Measurements from ENCODE around the gene ERRFI1. TPM values are rescaled to one million over a fixed set of nuclear protein-coding genes. Genes with fewer than 3 reads are reported as not detected.
"Not testable (repeated sequence)": the region's sequence is repeated elsewhere in the genome, so short reads cannot be mapped to it uniquely, and the experiment has no call there.

The ERRFI1 gene
- total RNA-seq, 1 experiment from 2014 or later: 44.6 TPM

- ChIA-PET POLR2A (interaction anchor here (1.1 kb wide), 1 partner anchor 19 kb away, joined by 3 read pairs; no protein-coding TSS in a partner anchor), CTCF (interaction anchor here (0.7 kb wide), 1 partner anchor 107 kb away, joined by 5 read pairs; no protein-coding TSS in a partner anchor)
- Mint-ChIP-seq H3K4me1 (0 out of 2 replicates have a peak, but pooled peaks cover 3% of the 10 kb centered on the region), H3K36me3 (no peaks in the 10 kb centered on the region), H3K4me3 (no peak overlapping the region), H3K9me3 (no peaks in the 10 kb centered on the region), H3K27ac (no peak overlapping the region), H3K27me3 (ENCODE audit: low read depth) (no peaks in the 10 kb centered on the region)
- no peak for TF ChIP-seq HMGXB4 (CRISPR knock-in tag; IDR thresholded peaks at IDR 0.05)
- no peak for TF ChIP-seq SMAD3 (CRISPR knock-in tag; IDR thresholded peaks at IDR 0.05; ENCODE audit: borderline replicate concordance)
- TF ChIP-seq ETV6 (CRISPR knock-in tag; IDR thresholded peaks at IDR 0.05): no peak
- no peak for TF ChIP-seq FOXJ3 (CRISPR knock-in tag; IDR thresholded peaks at IDR 0.05; ENCODE audit: borderline replicate concordance)
- TF ChIP-seq ZNF425 (CRISPR knock-in tag; conservative IDR thresholded peaks at IDR 0.05): no peak
- no peak for TF ChIP-seq CREB1 (CRISPR knock-in tag; IDR thresholded peaks at IDR 0.05)
- no peak for TF ChIP-seq ZNF263 (CRISPR knock-in tag; IDR thresholded peaks at IDR 0.05; ENCODE audit: low read depth)
- no peak for TF ChIP-seq ZNF219 (CRISPR knock-in tag; IDR thresholded peaks at IDR 0.05; ENCODE audit: borderline replicate concordance)
- TF ChIP-seq AFF4 (CRISPR knock-in tag; IDR thresholded peaks at IDR 0.05; ENCODE audit: borderline replicate concordance): no peak
- no peak for TF ChIP-seq CREM (CRISPR knock-in tag; IDR thresholded peaks at IDR 0.05)
- no peak for TF ChIP-seq FOXP4 (CRISPR knock-in tag; IDR thresholded peaks at IDR 0.05)
- TF ChIP-seq FOXK1 (CRISPR knock-in tag; IDR thresholded peaks at IDR 0.05): no peak
- no peak for TF ChIP-seq ZNF232 (CRISPR knock-in tag; IDR thresholded peaks at IDR 0.05)
- TF ChIP-seq PRDM15 (CRISPR knock-in tag; IDR thresholded peaks at IDR 0.05): no peak
- no peak for TF ChIP-seq TP53 (CRISPR knock-in tag; IDR thresholded peaks at IDR 0.05)
- DNase-seq (ENCODE audit: low spot score): no peak
- ATAC-seq: no peak
Observed at GRCh38 chr1:8059161-8059622, 33.1 kb upstream of the ERRFI1 start.

GRCh38 chr1:8057779-8058178, 31.7 kb upstream of the ERRFI1 start:
- CTCF ChIA-PET: interaction anchor here (0.8 kb wide), 1 partner anchor 256 kb away, joined by 3 read pairs; no protein-coding TSS in a partner anchor
- H3K4me3 Mint-ChIP-seq; ATAC-seq; H3K9me3 Mint-ChIP-seq; H3K27ac Mint-ChIP-seq; DNase-seq (ENCODE audit: low spot score); H3K36me3 Mint-ChIP-seq; H3K4me1 Mint-ChIP-seq; POLR2A ChIA-PET; H3K27me3 Mint-ChIP-seq (ENCODE audit: low read depth): not testable (repeated sequence)

Measured in WTC11 (cell line).